Neutrophil (primary cell): Measurements from ENCODE around the gene BRCA1.
A peak's percentile ranks its signal among the peaks of the same experiment; 100 is the strongest.

Source experiments
- H3K27ac ChIP-seq: fragments of 200-600 bp; sonication (generic); 2 replicates; pipeline ENCODE4 v1.5.1; 2016; ENCODE audit warnings: mild to moderate bottlenecking, moderate library complexity
- H3K27me3 ChIP-seq: fragments of 200-600 bp; sonication (generic); 2 replicates; pipeline ENCODE4 v1.6.0; 2016; ENCODE audit warnings: mild to moderate bottlenecking
- H3K36me3 ChIP-seq: fragments of 200-600 bp; sonication (generic); 2 replicates; pipeline ENCODE4 v1.5.1; 2017
- H3K4me1 ChIP-seq, 2 experiments: fragments of 200-600 bp in 1 of 2; sonication (generic) in 1 of 2; 1 replicate in 1 of 2; 2 replicates in 1 of 2; pipeline versions ENCODE4 v1.5.1 to v1.6.1; 2013 to 2016; ENCODE audit warnings: low read depth in 1 of 2, low read length in 1 of 2, mild to moderate bottlenecking in 1 of 2, moderate library complexity in 1 of 2; ENCODE audit not compliant: control insufficient read depth in 1 of 2, insufficient read depth in 1 of 2
- H3K4me3 ChIP-seq, 2 experiments: fragments of 200-600 bp in 1 of 2; sonication (generic) in 1 of 2; 1 replicate in 1 of 2; 2 replicates in 1 of 2; pipeline ENCODE4 v1.5.1; 2013 to 2016; ENCODE audit warnings: low read depth in 1 of 2, low read length in 1 of 2, mild to moderate bottlenecking in 1 of 2, moderate library complexity in 1 of 2
- H3K9me3 ChIP-seq: fragments of 200-600 bp; sonication (generic); 2 replicates; pipeline ENCODE4 v1.5.1; 2016
- CTCF ChIP-seq: fragments of 200-600 bp; sonication (generic); IDR thresholded peaks from 2 replicates; pipeline ENCODE4 v1.5.1; 2016; ENCODE audit warnings: antibody characterized with exemption

The BRCA1 gene

DNA sequence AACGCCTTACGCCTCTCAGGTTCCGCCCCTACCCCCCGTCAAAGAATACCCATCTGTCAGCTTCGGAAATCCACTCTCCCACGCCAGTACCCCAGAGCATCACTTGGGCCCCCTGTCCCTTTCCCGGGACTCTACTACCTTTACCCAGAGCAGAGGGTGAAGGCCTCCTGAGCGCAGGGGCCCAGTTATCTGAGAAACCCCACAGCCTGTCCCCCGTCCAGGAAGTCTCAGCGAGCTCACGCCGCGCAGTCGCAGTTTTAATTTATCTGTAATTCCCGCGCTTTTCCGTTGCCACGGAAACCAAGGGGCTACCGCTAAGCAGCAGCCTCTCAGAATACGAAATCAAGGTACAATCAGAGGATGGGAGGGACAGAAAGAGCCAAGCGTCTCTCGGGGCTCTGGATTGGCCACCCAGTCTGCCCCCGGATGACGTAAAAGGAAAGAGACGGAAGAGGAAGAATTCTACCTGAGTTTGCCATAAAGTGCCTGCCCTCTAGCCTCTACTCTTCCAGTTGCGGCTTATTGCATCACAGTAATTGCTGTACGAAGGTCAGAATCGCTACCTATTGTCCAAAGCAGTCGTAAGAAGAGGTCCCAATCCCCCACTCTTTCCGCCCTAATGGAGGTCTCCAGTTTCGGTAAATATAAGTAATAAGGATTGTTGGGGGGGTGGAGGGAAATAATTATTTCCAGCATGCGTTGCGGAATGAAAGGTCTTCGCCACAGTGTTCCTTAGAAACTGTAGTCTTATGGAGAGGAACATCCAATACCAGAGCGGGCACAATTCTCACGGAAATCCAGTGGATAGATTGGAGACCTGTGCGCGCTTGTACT lies at the start of gene BRCA1:
Gene BRCA1 (minus strand): TSS at position 232 of the 834 bp plus-strand sequence. CDS start 1,268 bp downstream, outside the sequence.
- H3K27ac ChIP-seq: peak within 1 kb of the TSS; percentile 87
- TF ChIP-seq CTCF: no peak
- peaks cover 21 to 28% of the 10 kb centered on the region in 2 experiments for H3K4me1 ChIP-seq
- H3K36me3 ChIP-seq: peaks cover 11% of the 10 kb centered on the region
- H3K9me3 ChIP-seq: no peaks in the 10 kb centered on the region
- H3K27me3 ChIP-seq: no peaks in the 10 kb centered on the region
- H3K4me3 ChIP-seq: peak within 1 kb of the TSS; percentile 89 to 95

DNA sequence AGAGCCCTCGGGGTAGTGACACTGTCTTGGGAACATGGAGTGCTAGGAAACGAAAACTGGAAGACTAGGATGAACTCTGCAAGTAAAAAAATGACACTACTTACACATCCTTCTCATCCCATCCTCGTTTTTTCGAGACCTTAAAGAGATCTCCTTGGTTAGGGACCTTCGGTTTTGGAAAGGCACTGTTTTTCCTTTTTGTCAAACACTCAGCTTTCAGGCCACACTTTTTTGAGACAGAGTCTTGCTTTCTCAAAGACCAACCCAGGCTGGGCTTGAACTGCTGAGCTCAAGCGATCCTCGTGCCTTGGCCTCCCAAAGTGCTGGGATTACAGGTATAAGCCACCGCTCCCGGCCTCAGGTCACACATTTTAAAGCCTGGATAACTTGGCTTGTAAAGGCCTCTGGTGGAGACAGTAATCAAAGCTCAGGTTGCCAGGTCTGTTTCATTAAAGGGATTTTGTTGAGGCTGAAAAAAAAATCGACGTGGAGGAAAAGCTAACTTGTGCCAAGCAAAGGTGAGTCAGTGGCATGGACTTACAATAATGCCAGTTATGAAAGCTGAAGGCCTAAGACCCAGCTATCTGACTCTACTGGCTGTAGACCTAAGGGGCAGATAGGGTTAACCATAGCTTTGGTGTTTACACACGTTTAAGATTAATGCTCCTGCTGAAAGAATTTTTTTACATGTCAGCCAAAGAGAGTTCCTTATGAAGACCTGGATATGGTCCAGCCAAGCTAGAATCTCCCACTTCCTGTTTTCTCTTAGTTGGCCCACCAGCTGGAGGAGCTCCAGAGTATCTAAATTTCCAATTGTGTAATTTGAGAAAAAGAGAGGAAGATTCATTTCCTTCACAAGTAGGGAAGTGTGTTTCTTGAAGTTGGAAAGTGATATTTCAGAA lies 46.7 kb upstream of the BRCA1 start:
- H3K4me1 ChIP-seq: peaks cover 41 to 44% of the 10 kb centered on the region in 2 experiments
- TF ChIP-seq CTCF: peak; percentile 6
- peak overlapping the region; percentile 95 for H3K27ac ChIP-seq
- no peaks in the 10 kb centered on the region for H3K27me3 ChIP-seq
- H3K4me3 ChIP-seq: peak overlapping the region; percentile 75 to 86
- no peaks in the 10 kb centered on the region for H3K9me3 ChIP-seq
- peaks cover 16% of the 10 kb centered on the region for H3K36me3 ChIP-seq

DNA sequence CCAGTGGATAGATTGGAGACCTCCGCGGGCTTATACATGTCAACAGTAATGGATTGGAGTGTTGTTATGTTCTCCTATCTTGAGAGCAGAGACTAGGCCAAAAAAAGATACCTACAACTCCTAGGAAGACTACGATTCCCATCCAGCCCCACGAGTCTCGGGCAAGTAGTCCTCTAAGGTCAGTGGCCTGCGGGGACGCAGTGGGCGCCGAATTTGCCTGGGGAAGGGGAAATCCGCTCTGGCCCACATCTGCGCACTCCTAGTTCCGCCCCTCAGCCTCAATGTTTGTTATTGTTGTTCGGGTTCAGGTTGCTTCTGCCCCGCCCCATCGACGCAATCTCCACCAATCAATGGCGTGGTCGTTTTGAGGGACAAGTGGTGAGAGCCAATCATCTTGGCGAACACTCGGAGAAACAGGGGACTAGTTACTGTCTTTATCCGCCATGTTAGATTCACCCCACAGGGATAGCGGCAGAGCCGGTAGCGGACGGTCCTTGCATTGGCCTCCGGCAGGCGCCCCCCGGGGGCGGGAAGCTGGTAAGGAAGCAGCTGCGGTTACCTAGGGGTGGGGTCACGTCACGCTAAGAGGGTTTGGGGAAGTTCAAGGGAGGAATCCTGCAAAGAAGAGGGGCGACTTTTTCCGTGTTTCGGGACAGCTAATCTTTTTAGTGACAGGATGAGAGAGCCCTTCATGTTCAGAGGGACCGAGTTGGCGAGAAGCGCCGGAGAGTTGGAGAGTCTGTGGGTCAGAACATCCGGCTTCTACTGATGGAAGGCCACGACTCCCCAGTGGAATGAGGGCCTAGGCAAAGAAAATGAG lies 45.8 kb upstream of the BRCA1 start, which contains the start of gene NBR1:
Gene NBR1 (plus strand): TSS at position 449 of the 820 bp plus-strand sequence. CDS start 4,586 bp downstream, outside the sequence.
- peaks cover 41 to 44% of the 10 kb centered on the region in 2 experiments for H3K4me1 ChIP-seq
- peaks cover 8% of the 10 kb centered on the region for H3K36me3 ChIP-seq
- no peaks in the 10 kb centered on the region for H3K9me3 ChIP-seq
- no peaks in the 10 kb centered on the region for H3K27me3 ChIP-seq
- TF ChIP-seq CTCF: peak; percentile 52
- H3K27ac ChIP-seq: peak within 1 kb of the TSS; percentile 95
- peak within 1 kb of the TSS; percentile 75 to 86 for H3K4me3 ChIP-seq

DNA sequence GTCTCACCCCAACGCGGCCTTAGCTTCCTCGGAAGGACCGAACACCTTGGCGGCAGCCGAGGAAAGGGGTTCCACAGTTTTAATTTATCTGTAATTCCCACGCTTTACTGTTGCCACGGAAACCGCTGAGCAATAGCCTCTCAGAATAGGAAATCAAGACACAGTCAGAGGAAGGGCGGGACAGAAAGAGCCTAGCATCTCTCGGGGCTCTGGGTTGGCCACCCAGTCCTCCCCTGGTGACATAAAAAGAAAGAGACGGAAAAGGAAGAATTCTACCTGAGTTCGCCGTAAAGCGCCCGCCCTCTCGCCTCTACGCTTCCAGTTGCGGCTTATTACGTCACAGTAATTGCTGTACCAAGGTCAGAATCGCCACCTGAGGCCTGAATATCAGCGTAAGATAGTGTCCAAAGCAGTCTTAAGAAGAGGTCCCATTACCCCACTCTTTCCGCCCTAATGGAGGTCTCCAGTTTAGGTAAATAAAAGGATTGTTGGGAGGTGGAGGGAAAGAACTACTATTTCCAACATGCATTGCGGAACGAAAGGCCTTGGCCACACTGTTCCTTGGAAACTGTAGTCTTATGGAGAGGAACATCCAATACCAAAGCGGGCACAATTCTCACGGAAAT lies 45.1 kb upstream of the BRCA1 start:
- Histone ChIP-seq H3K4me3 (peak overlapping the region; percentile 75 to 86), H3K27ac (peak overlapping the region; percentile 95), H3K4me1 (peaks cover 41 to 44% of the 10 kb centered on the region in 2 experiments), H3K9me3 (no peaks in the 10 kb centered on the region), H3K27me3 (no peaks in the 10 kb centered on the region), H3K36me3 (peaks cover 3% of the 10 kb centered on the region)
- peak; percentile 21 for TF ChIP-seq CTCF
